HG03097 (cell line): ENCODE results near the gene KRTAP10-11.
"Not testable (repeated sequence)": the region's sequence is repeated elsewhere in the genome, so short reads cannot be mapped to it uniquely, and the experiment has no call there.

Source experiments
- ATAC-seq: cut with Tn5 transposase; IDR thresholded peaks from one replicate; pipeline ENCODE4 v1.9.1; 2021; ENCODE audit not compliant: unreplicated experiment, low FRiP score

The KRTAP10-11 gene

GRCh38 chr21:44658913-44659595, 12.8 kb downstream of the KRTAP10-11 start:
- no peak for ATAC-seq

GRCh38 chr21:44661567-44661966, 15.4 kb downstream of the KRTAP10-11 start:
- not testable (repeated sequence) for ATAC-seq

- no peak for ATAC-seq
Observed at GRCh38 chr21:44664691-44665090, 18.5 kb downstream of the KRTAP10-11 start.

- ATAC-seq, result no peak
Observed at GRCh38 chr21:44666401-44667320, 20.4 kb downstream of the KRTAP10-11 start, which contains the start of gene KRTAP12-2. TSS of gene KRTAP12-2 (minus strand) at chr21:44666927. CDS start at chr21:44666886, 41 bp downstream.

- no peak for ATAC-seq
Observed at GRCh38 chr21:44667612-44668011, 21.4 kb downstream of the KRTAP10-11 start.

GRCh38 chr21:44670642-44671432, 24.6 kb downstream of the KRTAP10-11 start:
- ATAC-seq, result no peak

- ATAC-seq, result no peak
Observed at GRCh38 chr21:44671911-44672310, 25.7 kb downstream of the KRTAP10-11 start.

GRCh38 chr21:44677881-44678280, 31.7 kb downstream of the KRTAP10-11 start:
- ATAC-seq, result no peak

GRCh38 chr21:44681152-44681551, 34.9 kb downstream of the KRTAP10-11 start:
- ATAC-seq, result no peak

- ATAC-seq, result no peak
Observed at GRCh38 chr21:44681861-44682579, 35.8 kb downstream of the KRTAP10-11 start, which contains the start of gene KRTAP12-1. TSS of gene KRTAP12-1 (minus strand) at chr21:44682163. CDS start at chr21:44682123, 40 bp downstream.

- no peak for ATAC-seq
Observed at GRCh38 chr21:44682580-44683151, 36.5 kb downstream of the KRTAP10-11 start.

GRCh38 chr21:44684077-44684476, 37.9 kb downstream of the KRTAP10-11 start:
- ATAC-seq, result no peak

- no peak for ATAC-seq
Observed at GRCh38 chr21:44684483-44684882, 38.3 kb downstream of the KRTAP10-11 start.

GRCh38 chr21:44685050-44685449, 38.8 kb downstream of the KRTAP10-11 start:
- not testable (repeated sequence) for ATAC-seq

GRCh38 chr21:44686000-44686781, 40.0 kb downstream of the KRTAP10-11 start:
- ATAC-seq, result no peak

GRCh38 chr21:44686843-44687561, 40.8 kb downstream of the KRTAP10-11 start:
- ATAC-seq, result no peak

GRCh38 chr21:44687671-44688070, 41.5 kb downstream of the KRTAP10-11 start:
- ATAC-seq, result no peak

- not testable (repeated sequence) for ATAC-seq
Observed at GRCh38 chr21:44689740-44690139, 43.5 kb downstream of the KRTAP10-11 start.
